ENCODE results near the gene MYO16. TPM values are rescaled to one million over a fixed set of nuclear protein-coding genes. Genes with fewer than 3 reads are reported as not detected.

The MYO16 gene
- total RNA-seq, 6 experiments from 2014 or later: not detected

- no peak for TF ChIP-seq CTCF (IDR thresholded peaks at IDR 0.05)
- Mint-ChIP-seq H3K4me3 (no peak overlapping the region), H3K27me3 (ENCODE audit: insufficient read depth) (peaks cover 2% of the 10 kb centered on the region; the same call in 1 of the 2 replicates), H3K36me3 (ENCODE audit: low read depth) (no peaks in the 10 kb centered on the region), H3K9me3 (no peaks in the 10 kb centered on the region), H3K27ac (peak overlapping the region; percentile 20), H3K4me1 (ENCODE audit: low read depth) (peaks cover 38% of the 10 kb centered on the region)
- DNase-seq: no peak
These were observed 335.2 kb downstream of the MYO16 start for GRCh38 chr13:108964606-108965005.

- DNase-seq: no peak
- TF ChIP-seq CTCF (IDR thresholded peaks at IDR 0.05): no peak
- Mint-ChIP-seq H3K27ac (no peak overlapping the region), H3K27me3 (ENCODE audit: insufficient read depth) (peaks cover 2% of the 10 kb centered on the region; the same call in 1 of the 2 replicates), H3K4me1 (ENCODE audit: low read depth) (peaks cover 28% of the 10 kb centered on the region), H3K4me3 (no peak overlapping the region), H3K9me3 (no peaks in the 10 kb centered on the region), H3K36me3 (ENCODE audit: low read depth) (no peaks in the 10 kb centered on the region)
These were observed 338.0 kb downstream of the MYO16 start for GRCh38 chr13:108967371-108967770.

GRCh38 chr13:108968566-108968965 lies 339.2 kb downstream of the MYO16 start:
- H3K4me1 Mint-ChIP-seq (ENCODE audit: low read depth): peaks cover 16% of the 10 kb centered on the region
- H3K9me3 Mint-ChIP-seq: no peaks in the 10 kb centered on the region
- no peak for TF ChIP-seq CTCF (IDR thresholded peaks at IDR 0.05)
- H3K36me3 Mint-ChIP-seq (ENCODE audit: low read depth): no peaks in the 10 kb centered on the region
- peaks cover 2% of the 10 kb centered on the region; the same call in 1 of the 2 replicates for H3K27me3 Mint-ChIP-seq (ENCODE audit: insufficient read depth)
- H3K4me3 Mint-ChIP-seq: no peak overlapping the region
- no peak overlapping the region for H3K27ac Mint-ChIP-seq
- no peak for DNase-seq

- H3K9me3 Mint-ChIP-seq: no peaks in the 10 kb centered on the region
- no peak overlapping the region for H3K4me3 Mint-ChIP-seq
- no peaks in the 10 kb centered on the region for H3K4me1 Mint-ChIP-seq (ENCODE audit: low read depth)
- no peak for TF ChIP-seq CTCF (IDR thresholded peaks at IDR 0.05)
- H3K27ac Mint-ChIP-seq: no peak overlapping the region
- DNase-seq: no peak
- H3K36me3 Mint-ChIP-seq (ENCODE audit: low read depth): no peaks in the 10 kb centered on the region
- H3K27me3 Mint-ChIP-seq (ENCODE audit: insufficient read depth): peaks cover 3% of the 10 kb centered on the region
These were observed 345.3 kb downstream of the MYO16 start for GRCh38 chr13:108974686-108975085.

- H3K9me3 Mint-ChIP-seq: no peaks in the 10 kb centered on the region
- peaks cover 21% of the 10 kb centered on the region for H3K27me3 Mint-ChIP-seq (ENCODE audit: insufficient read depth)
- TF ChIP-seq CTCF (IDR thresholded peaks at IDR 0.05): no peak
- no peaks in the 10 kb centered on the region for H3K36me3 Mint-ChIP-seq (ENCODE audit: low read depth)
- no peak for DNase-seq
- H3K27ac Mint-ChIP-seq: no peak overlapping the region
- H3K4me1 Mint-ChIP-seq (ENCODE audit: low read depth): no peaks in the 10 kb centered on the region
- H3K4me3 Mint-ChIP-seq: no peak overlapping the region
These were observed 350.8 kb downstream of the MYO16 start for GRCh38 chr13:108980237-108980636.

GRCh38 chr13:108981407-108981806 lies 352.0 kb downstream of the MYO16 start:
- no peak for TF ChIP-seq CTCF (IDR thresholded peaks at IDR 0.05)
- no peak for DNase-seq
- H3K36me3 Mint-ChIP-seq (ENCODE audit: low read depth): no peaks in the 10 kb centered on the region
- no peaks in the 10 kb centered on the region for H3K4me1 Mint-ChIP-seq (ENCODE audit: low read depth)
- H3K27ac Mint-ChIP-seq: no peak overlapping the region
- peaks cover 21% of the 10 kb centered on the region for H3K27me3 Mint-ChIP-seq (ENCODE audit: insufficient read depth)
- peaks cover 4% of the 10 kb centered on the region; the same call in 1 of the 2 replicates for H3K9me3 Mint-ChIP-seq
- H3K4me3 Mint-ChIP-seq: no peak overlapping the region

Data from HFFc6 (cell line).